Smooth muscle cell (in vitro differentiated cells): ENCODE measurements around the gene SLC10A4. TPM values are rescaled to one million over a fixed set of nuclear protein-coding genes. Genes with fewer than 3 reads are reported as not detected.

Experiments used
- DNase-seq: peaks from one replicate; lab custom pipeline; 2025; ENCODE audit not compliant: unreplicated experiment; lab: John Stamatoyannopoulos, UW
- H2AFZ ChIP-seq: fragments of 200-600 bp; sonication (generic); 2 replicates; pipeline ENCODE4 v1.6.0; 2016; ENCODE audit warnings: antibody characterized with exemption, low read depth, mild to moderate bottlenecking
- H3F3A ChIP-seq: fragments of 200-600 bp; sonication (generic); 2 replicates; pipeline ENCODE4 v1.6.0; 2017; ENCODE audit warnings: antibody characterized with exemption, low read depth
- H3K27ac ChIP-seq: fragments of 200-600 bp; sonication (generic); 2 replicates; pipeline ENCODE4 v1.5.1; 2016; ENCODE audit warnings: low read depth, mild to moderate bottlenecking
- H3K27me3 ChIP-seq: fragments of 200-600 bp; sonication (generic); 2 replicates; pipeline ENCODE4 v1.6.1; 2016; ENCODE audit warnings: low read depth, mild to moderate bottlenecking
- H3K36me3 ChIP-seq: fragments of 200-600 bp; sonication (generic); 2 replicates; pipeline ENCODE4 v1.5.1; 2016; ENCODE audit warnings: low read depth
- H3K4me1 ChIP-seq: fragments of 200-600 bp; sonication (generic); 2 replicates; pipeline ENCODE4 v1.5.1; 2016; ENCODE audit warnings: low read depth
- H3K4me2 ChIP-seq: fragments of 200-600 bp; sonication (generic); 2 replicates; pipeline ENCODE4 v1.6.0; 2016; ENCODE audit warnings: mild to moderate bottlenecking
- H3K4me3 ChIP-seq: fragments of 200-600 bp; sonication (generic); 2 replicates; pipeline ENCODE4 v1.5.1; 2016; ENCODE audit warnings: mild to moderate bottlenecking
- H3K79me2 ChIP-seq: fragments of 200-600 bp; sonication (generic); 2 replicates; pipeline ENCODE4 v1.6.0; 2016; ENCODE audit warnings: low read depth, mild to moderate bottlenecking
- H3K9ac ChIP-seq: fragments of 200-600 bp; sonication (generic); 2 replicates; pipeline ENCODE4 v1.6.0; 2016; ENCODE audit warnings: low read depth
- H3K9me3 ChIP-seq: fragments of 200-600 bp; sonication (generic); replicated peaks from 2 replicates; pipeline ENCODE4 v1.5.1; 2016; ENCODE audit warnings: low read depth
- H4K20me1 ChIP-seq: fragments of 200-600 bp; sonication (generic); 2 replicates; pipeline ENCODE4 v1.6.0; 2016; ENCODE audit warnings: low read depth
- WGBS: methylation state at CpG from one replicate; pipeline ENCODE4 v1.1.7; 2016; ENCODE audit warnings: low lambda C conversion rate; 5-methylcytosine and 5-hydroxymethylcytosine counted together
- polyA plus RNA-seq: library from polyadenylated mRNA; unstranded; fragments of >200 nt; fragmentation: Nextera tagmentation; extraction: Ambion mirVana; gene quantifications from 2 replicates; pipeline ENCODE4 v1.2.1, GENCODE V29; 2016
- total RNA-seq: library from RNA; depleted of rRNA; stranded (reverse); fragments of >200 nt; gene quantifications from 2 replicates; pipeline ENCODE4 v1.2.3, GENCODE V29; 2014
- TF ChIP-seq, protein P1 (sequence below): fragments of 200-600 bp; sonication (generic); IDR thresholded peaks from 2 replicates; pipeline ENCODE4 v1.5.1; 2017; ENCODE audit warnings: borderline replicate concordance, mild to moderate bottlenecking, antibody characterized with exemption; ENCODE audit not compliant: insufficient read depth, poor library complexity, severe bottlenecking

The SLC10A4 gene
- total and polyA plus RNA-seq, 2 experiments from 2014 or later, result 0.08 TPM; not detected in 1

DNA sequence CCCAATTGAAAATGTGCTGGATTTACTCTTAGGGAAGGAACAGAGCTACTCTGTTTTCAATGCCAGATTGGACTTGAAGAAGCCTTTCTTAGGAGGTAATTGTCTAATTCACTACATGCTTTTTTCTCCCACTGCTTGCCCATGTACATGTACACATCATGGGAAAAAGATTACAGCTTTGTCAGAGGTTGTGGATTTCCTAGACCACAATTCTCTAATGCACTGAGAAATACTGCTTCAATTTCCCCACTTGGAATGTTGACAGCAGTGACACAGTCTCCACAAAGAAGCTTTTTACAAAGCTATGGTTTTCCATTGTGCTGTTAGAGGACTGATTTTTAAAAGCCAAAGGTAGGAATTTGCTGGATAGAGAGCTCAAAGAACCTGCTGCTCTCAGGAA lies 26.4 kb downstream of the SLC10A4 start:
- Histone ChIP-seq H3K9ac (no peak overlapping the region), H3K4me1 (no peaks in the 10 kb centered on the region), H4K20me1 (peaks cover 3% of the 10 kb centered on the region), H3K36me3 (peaks cover 34% of the 10 kb centered on the region), H2AFZ (no peak overlapping the region), H3K9me3 (no peaks in the 10 kb centered on the region), H3K27me3 (no peaks in the 10 kb centered on the region), H3K27ac (no peak overlapping the region), H3K4me3 (no peak overlapping the region), H3F3A (no peaks in the 10 kb centered on the region), H3K79me2 (no peaks in the 10 kb centered on the region), H3K4me2 (no peak overlapping the region)
- TF ChIP-seq, protein P1, sequence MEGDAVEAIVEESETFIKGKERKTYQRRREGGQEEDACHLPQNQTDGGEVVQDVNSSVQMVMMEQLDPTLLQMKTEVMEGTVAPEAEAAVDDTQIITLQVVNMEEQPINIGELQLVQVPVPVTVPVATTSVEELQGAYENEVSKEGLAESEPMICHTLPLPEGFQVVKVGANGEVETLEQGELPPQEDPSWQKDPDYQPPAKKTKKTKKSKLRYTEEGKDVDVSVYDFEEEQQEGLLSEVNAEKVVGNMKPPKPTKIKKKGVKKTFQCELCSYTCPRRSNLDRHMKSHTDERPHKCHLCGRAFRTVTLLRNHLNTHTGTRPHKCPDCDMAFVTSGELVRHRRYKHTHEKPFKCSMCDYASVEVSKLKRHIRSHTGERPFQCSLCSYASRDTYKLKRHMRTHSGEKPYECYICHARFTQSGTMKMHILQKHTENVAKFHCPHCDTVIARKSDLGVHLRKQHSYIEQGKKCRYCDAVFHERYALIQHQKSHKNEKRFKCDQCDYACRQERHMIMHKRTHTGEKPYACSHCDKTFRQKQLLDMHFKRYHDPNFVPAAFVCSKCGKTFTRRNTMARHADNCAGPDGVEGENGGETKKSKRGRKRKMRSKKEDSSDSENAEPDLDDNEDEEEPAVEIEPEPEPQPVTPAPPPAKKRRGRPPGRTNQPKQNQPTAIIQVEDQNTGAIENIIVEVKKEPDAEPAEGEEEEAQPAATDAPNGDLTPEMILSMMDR, result no peak
- no peak for DNase-seq

- no peak for DNase-seq
- WGBS, result 88% methylated on average over 3 of the region's 3 CpGs
- H3K27me3 ChIP-seq, result no peaks in the 10 kb centered on the region
- no peak overlapping the region for H3K4me2 ChIP-seq
- H3K9me3 ChIP-seq, result no peaks in the 10 kb centered on the region
- no peaks in the 10 kb centered on the region for H3K79me2 ChIP-seq
- H3K9ac ChIP-seq, result no peak overlapping the region
- H4K20me1 ChIP-seq, result peaks cover 3% of the 10 kb centered on the region
- H3K36me3 ChIP-seq, result peaks cover 40% of the 10 kb centered on the region
- H3K4me1 ChIP-seq, result no peaks in the 10 kb centered on the region
- H3F3A ChIP-seq, result no peaks in the 10 kb centered on the region
- H3K4me3 ChIP-seq, result no peak overlapping the region
- no peak overlapping the region for H2AFZ ChIP-seq
- TF ChIP-seq, protein P1, result no peak
- H3K27ac ChIP-seq, result no peak overlapping the region
These were observed 35.0 kb downstream of the SLC10A4 start for GRCh38 chr4:48518143-48518542.

- H3K9me3 ChIP-seq, result no peaks in the 10 kb centered on the region
These were observed 43.3 kb downstream of the SLC10A4 start for GRCh38 chr4:48526406-48526805.

DNA sequence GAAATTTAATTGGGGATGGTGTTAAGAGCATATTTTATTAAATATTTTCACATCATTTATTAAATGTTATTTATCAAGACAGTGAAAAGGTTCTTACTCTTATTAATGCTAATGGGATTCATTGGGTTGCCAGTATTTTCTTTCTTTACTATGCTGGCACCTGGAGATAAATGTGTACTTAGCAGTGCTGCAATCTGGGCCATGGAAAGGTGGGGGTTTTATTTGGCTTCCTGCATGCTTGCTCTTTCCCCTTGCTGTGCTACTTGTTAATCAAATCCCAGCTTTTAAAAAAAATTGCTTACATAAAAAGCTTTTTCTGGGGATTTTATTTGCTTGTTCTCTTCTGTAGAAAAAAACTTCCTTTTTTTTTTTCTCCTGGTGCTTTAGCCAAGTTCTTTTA lies 55.2 kb downstream of the SLC10A4 start:
- H3K79me2 ChIP-seq, result no peaks in the 10 kb centered on the region
- no peak overlapping the region for H2AFZ ChIP-seq
- H3K9ac ChIP-seq, result no peak overlapping the region
- no peaks in the 10 kb centered on the region for H3K4me1 ChIP-seq
- no peaks in the 10 kb centered on the region for H3K9me3 ChIP-seq
- no peak for DNase-seq
- no peak overlapping the region for H3K27ac ChIP-seq
- no peak overlapping the region for H3K4me2 ChIP-seq
- TF ChIP-seq, protein P1, result no peak
- H3K4me3 ChIP-seq, result no peak overlapping the region
- no peaks in the 10 kb centered on the region for H4K20me1 ChIP-seq
- no peaks in the 10 kb centered on the region for H3F3A ChIP-seq
- no peaks in the 10 kb centered on the region for H3K27me3 ChIP-seq
- H3K36me3 ChIP-seq, result peaks cover 40% of the 10 kb centered on the region

More at GRCh38 chr4:48526406-48526805, 43.3 kb downstream of the SLC10A4 start:
- no peaks in the 10 kb centered on the region for H3F3A ChIP-seq
- H3K79me2 ChIP-seq, result no peaks in the 10 kb centered on the region
- no peak for DNase-seq
- TF ChIP-seq, protein P1, result no peak
- H3K4me1 ChIP-seq, result no peaks in the 10 kb centered on the region
- no peak overlapping the region for H3K4me2 ChIP-seq
- no peaks in the 10 kb centered on the region for H3K27me3 ChIP-seq
- H3K36me3 ChIP-seq, result peaks cover 44% of the 10 kb centered on the region
- no peak overlapping the region for H2AFZ ChIP-seq
- H4K20me1 ChIP-seq, result no peaks in the 10 kb centered on the region
- WGBS, result 88% methylated on average over 1 of the region's 1 CpG
- no peak overlapping the region for H3K27ac ChIP-seq
- no peak overlapping the region for H3K4me3 ChIP-seq
- no peak overlapping the region for H3K9ac ChIP-seq

Other genes with a start within 250 kb of the SLC10A4 start
- gene TEC, start 213.5 kb upstream of the SLC10A4 start, total RNA-seq, result 0.67 and 1.8 TPM in 2 replicates
- gene TEC, start 213.5 kb upstream of the SLC10A4 start, polyA plus RNA-seq, result 0.14 TPM in 1 of 2 replicates, not detected in the other
- 113 and 143 TPM in 2 replicates for gene SLAIN2, start 141.8 kb upstream of the SLC10A4 start, total RNA-seq
- 43.7 and 46.4 TPM in 2 replicates for gene SLAIN2, start 141.8 kb upstream of the SLC10A4 start, polyA plus RNA-seq
- not detected in 2 replicates for gene ZAR1, start 6.9 kb downstream of the SLC10A4 start, total RNA-seq
- 0.15 TPM in 1 of 2 replicates, not detected in the other for gene ZAR1, start 6.9 kb downstream of the SLC10A4 start, polyA plus RNA-seq